PC-3 (cell line): ENCODE measurements around the gene SAMHD1. TPM values are rescaled to one million over a fixed set of nuclear protein-coding genes. Genes with fewer than 3 reads are reported as not detected.

Experiments used
- ATAC-seq: fragments of 200-7000 bp; cut with Tn5 transposase; 2 replicates; pipeline ENCODE4 v1.9.1; 2020; ENCODE audit warnings: mild to moderate bottlenecking, moderate library complexity
- BruUV-seq: library from RNA; stranded (reverse); fragments of 400-500 nt; replicated peaks from 2 replicates; lab custom pipeline; 2021; lab: Mats Ljungman, UMichigan
- CTCF ChIA-PET: fragments of 300-600 bp; sonication (Branson Sonifier 250); formaldehyde crosslinking; loops from one replicate; lab custom pipeline; 2022; ENCODE audit warnings: antibody characterized with exemption; lab: Charles Lee
- POLR2A ChIA-PET: fragments of 300-600 bp; sonication (Branson Sonifier 250); formaldehyde crosslinking; loops from one replicate; lab custom pipeline; 2022; ENCODE audit warnings: antibody characterized with exemption; ENCODE audit not compliant: unreplicated experiment; lab: Charles Lee
- DNase-seq: peaks from one replicate; pipeline ENCODE4 v3.0.0-alpha.2; 2015
- H2AFZ ChIP-seq: fragments of 300-600 bp; sonication (generic); 2 replicates; pipeline ENCODE4 v1.6.0; 2016; ENCODE audit warnings: antibody characterized with exemption, low read length
- H3F3A ChIP-seq: fragments of 300-600 bp; sonication (generic); one replicate; pipeline ENCODE4 v1.6.0; 2017; ENCODE audit warnings: antibody characterized with exemption, low read length, control low read depth, mild to moderate bottlenecking; ENCODE audit not compliant: unreplicated experiment
- H3K27ac ChIP-seq: fragments of 300-600 bp; sonication (generic); 2 replicates; pipeline ENCODE4 v1.5.1; 2016; ENCODE audit warnings: mild to moderate bottlenecking, low read length
- H3K27me3 ChIP-seq: fragments of 300-600 bp; sonication (generic); 2 replicates; pipeline ENCODE4 v1.6.1; 2016; ENCODE audit warnings: low read length, mixed read lengths
- H3K36me3 ChIP-seq: fragments of 300-600 bp; sonication (generic); 2 replicates; pipeline ENCODE4 v1.6.1; 2016; ENCODE audit warnings: low read depth, mixed run types, low read length, mixed read lengths
- H3K4me1 ChIP-seq: fragments of 300-600 bp; sonication (generic); 2 replicates; pipeline ENCODE4 v1.5.1; 2016; ENCODE audit warnings: low read length; ENCODE audit not compliant: insufficient read depth
- H3K4me2 ChIP-seq: fragments of 300-600 bp; sonication (generic); 2 replicates; pipeline ENCODE4 v1.6.0; 2016; ENCODE audit warnings: low read length
- H3K4me3 ChIP-seq: fragments of 300-600 bp; sonication (generic); 2 replicates; pipeline ENCODE4 v1.5.1; 2016; ENCODE audit warnings: mild to moderate bottlenecking, low read length, mixed read lengths
- H3K79me2 ChIP-seq: fragments of 300-600 bp; sonication (generic); 2 replicates; pipeline ENCODE4 v1.6.1; 2017; ENCODE audit warnings: low read length, mixed read lengths
- H3K9ac ChIP-seq: fragments of 300-600 bp; sonication (generic); 2 replicates; pipeline ENCODE4 v1.6.0; 2016; ENCODE audit warnings: mild to moderate bottlenecking, low read length
- H3K9me2 ChIP-seq: fragments of 300-600 bp; sonication (generic); replicated peaks from 2 replicates; pipeline ENCODE4 v1.6.1; 2016; ENCODE audit warnings: mixed run types, low read length, mixed read lengths
- H3K9me3 ChIP-seq: fragments of 300-600 bp; sonication (generic); 2 replicates; pipeline ENCODE4 v1.6.1; 2016; ENCODE audit warnings: low read length, mixed read lengths
- H4K20me1 ChIP-seq: fragments of 300-600 bp; sonication (generic); 2 replicates; pipeline ENCODE4 v1.6.1; 2016; ENCODE audit warnings: low read length, mixed read lengths
- CTCF ChIP-seq: fragments of 300-600 bp; sonication (generic); conservative IDR thresholded peaks from 2 replicates; pipeline ENCODE4 v1.5.1; 2017; ENCODE audit warnings: antibody characterized with exemption, low read depth, mild to moderate bottlenecking, low read length
- EZH2 ChIP-seq: fragments of 300-600 bp; sonication (generic); IDR thresholded peaks from one replicate; pipeline ENCODE4 v1.6.1; 2017; ENCODE audit warnings: antibody characterized with exemption, mild to moderate bottlenecking, low read length; ENCODE audit not compliant: unreplicated experiment
- EZH2phosphoT487 ChIP-seq: fragments of 300-600 bp; sonication (generic); IDR thresholded peaks from 2 replicates; pipeline ENCODE4 v1.6.1; 2018; ENCODE audit warnings: mild to moderate bottlenecking, antibody characterized with exemption, low read length, borderline replicate concordance
- intact Hi-C: fragments of 100-400 bp; cut with micrococcal nuclease; formaldehyde crosslinking; loops from 2 replicates; pipeline ENCODE4 v1.9.0; 2023
- total RNA-seq: library from RNA; depleted of rRNA; stranded (reverse); fragments of >200 nt; gene quantifications from 2 replicates; pipeline ENCODE4 v1.2.3, GENCODE V29; 2014

Gene SAMHD1
- total RNA-seq, 1 experiment from 2014 or later = 24.2 TPM

- intact Hi-C loops = loop anchor here (1.0 to 5.0 kb wide), 3 partner anchors 50 to 221 kb away; partner anchors contain the start of gene DSN1
- no peaks in the 10 kb centered on the region for H3K79me2 ChIP-seq
- no peak overlapping the region for H3K4me3 ChIP-seq
- no peaks in the 10 kb centered on the region for H3K9me3 ChIP-seq
- H3K27ac ChIP-seq = no peak overlapping the region
- H3K9me2 ChIP-seq = no peaks in the 10 kb centered on the region
- H3F3A ChIP-seq = no peaks in the 10 kb centered on the region
- no peaks in the 10 kb centered on the region for H3K36me3 ChIP-seq
- peak overlapping the region; percentile 88; the same call in 1 of the 2 replicates for H2AFZ ChIP-seq
- no peak for DNase-seq
- peaks cover 4% of the 10 kb centered on the region; the same call in 1 of the 2 replicates for H3K4me1 ChIP-seq
- no peak for ATAC-seq
- no peak for TF ChIP-seq CTCF
- TF ChIP-seq EZH2phosphoT487 = no peak
- TF ChIP-seq EZH2 = no peak
- no peaks in the 10 kb centered on the region for H4K20me1 ChIP-seq
- no peak overlapping the region for H3K4me2 ChIP-seq
- ChIA-PET POLR2A (no interaction called here), CTCF (interaction anchor here (2.0 kb wide), 1 partner anchor 133 kb away, joined by 5 read pairs; no protein-coding TSS in a partner anchor)
- no peaks in the 10 kb centered on the region for H3K27me3 ChIP-seq
- no peak overlapping the region for H3K9ac ChIP-seq
- no TSS peak for BruUV-seq
Observed at GRCh38 chr20:36887752-36888090, 63.8 kb downstream of the SAMHD1 start.

- BruUV-seq = TSS peak; percentile 9
- POLR2A ChIA-PET = no interaction called here
- Histone ChIP-seq H3K4me3 (peak overlapping the region; percentile 29; the same call in 1 of the 2 replicates), H3K4me1 (peaks cover 4% of the 10 kb centered on the region; the same call in 1 of the 2 replicates), H4K20me1 (no peaks in the 10 kb centered on the region), H3K36me3 (no peaks in the 10 kb centered on the region), H3K9me3 (no peaks in the 10 kb centered on the region), H3K9ac (no peak overlapping the region), H3F3A (no peaks in the 10 kb centered on the region), H3K79me2 (no peaks in the 10 kb centered on the region), H2AFZ (peak overlapping the region; percentile 88), H3K9me2 (no peaks in the 10 kb centered on the region), H3K27me3 (no peaks in the 10 kb centered on the region), H3K27ac (no peak overlapping the region), H3K4me2 (peak overlapping the region; percentile 69)
- CTCF ChIA-PET = interaction anchor here (0.6 to 2.0 kb wide), 3 partner anchors 95 to 237 kb away, joined by 4 to 10 read pairs (median 5); no protein-coding TSS in a partner anchor
- intact Hi-C loops = loop anchor here (1.0 to 5.0 kb wide), 3 partner anchors 50 to 220 kb away; partner anchors contain the start of gene DSN1
- ATAC-seq (peak; percentile 96), DNase-seq (peak; percentile 94)
- TF ChIP-seq CTCF = peak; percentile 94
- no peak for TF ChIP-seq EZH2phosphoT487
- TF ChIP-seq EZH2 = no peak
Observed at GRCh38 chr20:36886859-36887751, 64.4 kb downstream of the SAMHD1 start.
